IPS-18a (cell line): ENCODE data around the gene PRDX3.

Experiments used
- H3K27ac ChIP-seq: one replicate; pipeline ENCODE4 v1.5.1; 2013; ENCODE audit warnings: low read length
- H3K27me3 ChIP-seq: one replicate; pipeline ENCODE4 v1.6.1; 2013; ENCODE audit warnings: mild to moderate bottlenecking, low read length; ENCODE audit not compliant: control insufficient read depth, insufficient read depth
- H3K36me3 ChIP-seq: one replicate; pipeline ENCODE4 v1.6.1; 2013; ENCODE audit warnings: low read depth, low read length; ENCODE audit not compliant: control insufficient read depth
- H3K4me1 ChIP-seq: one replicate; pipeline ENCODE4 v1.6.1; 2013; ENCODE audit warnings: low read depth, low read length; ENCODE audit not compliant: control insufficient read depth
- H3K4me3 ChIP-seq: one replicate; pipeline ENCODE4 v1.5.1; 2013; ENCODE audit warnings: low read length
- H3K9ac ChIP-seq: one replicate; pipeline ENCODE4 v1.6.1; 2013; ENCODE audit warnings: mild to moderate bottlenecking, low read length, moderate library complexity
- H3K9me3 ChIP-seq: one replicate; pipeline ENCODE4 v1.6.1; 2013; ENCODE audit warnings: low read depth, low read length; ENCODE audit not compliant: control insufficient read depth

PRDX3 gene

GRCh38 chr10:119211625-119212441, 33.2 kb upstream of the PRDX3 start:
- no peaks in the 10 kb centered on the region for H3K36me3 ChIP-seq
- H3K4me3 ChIP-seq = no peak overlapping the region
- no peaks in the 10 kb centered on the region for H3K9me3 ChIP-seq
- no peak overlapping the region for H3K9ac ChIP-seq
- H3K27me3 ChIP-seq = peaks cover 25% of the 10 kb centered on the region
- H3K27ac ChIP-seq = no peak overlapping the region
- H3K4me1 ChIP-seq = peaks cover 23% of the 10 kb centered on the region

- H3K9me3 ChIP-seq = no peaks in the 10 kb centered on the region
- H3K4me1 ChIP-seq = peaks cover 23% of the 10 kb centered on the region
- no peak overlapping the region for H3K27ac ChIP-seq
- no peak overlapping the region for H3K9ac ChIP-seq
- no peaks in the 10 kb centered on the region for H3K36me3 ChIP-seq
- H3K4me3 ChIP-seq = no peak overlapping the region
- peaks cover 25% of the 10 kb centered on the region for H3K27me3 ChIP-seq
Observed at GRCh38 chr10:119211176-119211575, 32.6 kb upstream of the PRDX3 start.

- peaks cover 23% of the 10 kb centered on the region for H3K4me1 ChIP-seq
- H3K36me3 ChIP-seq = no peaks in the 10 kb centered on the region
- H3K9me3 ChIP-seq = no peaks in the 10 kb centered on the region
- H3K9ac ChIP-seq = no peak overlapping the region
- peaks cover 25% of the 10 kb centered on the region for H3K27me3 ChIP-seq
- no peak overlapping the region for H3K4me3 ChIP-seq
- H3K27ac ChIP-seq = no peak overlapping the region
Observed at GRCh38 chr10:119210633-119211032, 32.0 kb upstream of the PRDX3 start.

GRCh38 chr10:119209736-119210355, 31.2 kb upstream of the PRDX3 start:
- H3K27ac ChIP-seq = no peak overlapping the region
- H3K36me3 ChIP-seq = no peaks in the 10 kb centered on the region
- peaks cover 25% of the 10 kb centered on the region for H3K27me3 ChIP-seq
- H3K4me1 ChIP-seq = peaks cover 23% of the 10 kb centered on the region
- no peak overlapping the region for H3K4me3 ChIP-seq
- H3K9ac ChIP-seq = no peak overlapping the region
- H3K9me3 ChIP-seq = no peaks in the 10 kb centered on the region

- Histone ChIP-seq H3K4me3 (peak overlapping the region; percentile 27), H3K36me3 (no peaks in the 10 kb centered on the region), H3K27ac (no peak overlapping the region), H3K4me1 (peaks cover 23% of the 10 kb centered on the region), H3K9me3 (no peaks in the 10 kb centered on the region), H3K9ac (no peak overlapping the region), H3K27me3 (peaks cover 25% of the 10 kb centered on the region)
Observed at GRCh38 chr10:119209035-119209735, 30.6 kb upstream of the PRDX3 start.

- H3K27ac ChIP-seq = no peak overlapping the region
- peak overlapping the region; percentile 30 for H3K9ac ChIP-seq
- H3K27me3 ChIP-seq = peaks cover 25% of the 10 kb centered on the region
- no peaks in the 10 kb centered on the region for H3K9me3 ChIP-seq
- H3K4me1 ChIP-seq = peaks cover 23% of the 10 kb centered on the region
- H3K4me3 ChIP-seq = peak overlapping the region; percentile 85
- no peaks in the 10 kb centered on the region for H3K36me3 ChIP-seq
Observed at GRCh38 chr10:119208553-119208940, 29.9 kb upstream of the PRDX3 start.

- Histone ChIP-seq H3K4me1 (peaks cover 23% of the 10 kb centered on the region), H3K9ac (peak overlapping the region; percentile 30), H3K4me3 (peak overlapping the region; percentile 85), H3K36me3 (no peaks in the 10 kb centered on the region), H3K27me3 (peaks cover 25% of the 10 kb centered on the region), H3K27ac (no peak overlapping the region), H3K9me3 (no peaks in the 10 kb centered on the region)
Observed at GRCh38 chr10:119207713-119208552, 29.3 kb upstream of the PRDX3 start.

GRCh38 chr10:119207366-119207666, 28.7 kb upstream of the PRDX3 start, which contains the start of gene GRK5:
Gene GRK5 (plus strand): TSS chr10:119207571. CDS start chr10:119207918, 347 bp downstream.
- Histone ChIP-seq H3K27me3 (peaks cover 25% of the 10 kb centered on the region), H3K4me3 (peak within 1 kb of the TSS; percentile 85), H3K9me3 (no peaks in the 10 kb centered on the region), H3K36me3 (no peaks in the 10 kb centered on the region), H3K27ac (no peak within 1 kb of the TSS), H3K9ac (peak within 1 kb of the TSS; percentile 63), H3K4me1 (peaks cover 23% of the 10 kb centered on the region)

- Histone ChIP-seq H3K4me3 (peak overlapping the region; percentile 60), H3K36me3 (no peaks in the 10 kb centered on the region), H3K9ac (peak overlapping the region; percentile 63), H3K9me3 (no peaks in the 10 kb centered on the region), H3K27me3 (peaks cover 25% of the 10 kb centered on the region), H3K4me1 (peaks cover 20% of the 10 kb centered on the region), H3K27ac (no peak overlapping the region)
Observed at GRCh38 chr10:119206603-119207365, 28.2 kb upstream of the PRDX3 start.

- peaks cover 25% of the 10 kb centered on the region for H3K27me3 ChIP-seq
- H3K36me3 ChIP-seq = no peaks in the 10 kb centered on the region
- H3K9me3 ChIP-seq = no peaks in the 10 kb centered on the region
- H3K4me3 ChIP-seq = peak overlapping the region; percentile 60
- H3K9ac ChIP-seq = no peak overlapping the region
- H3K4me1 ChIP-seq = peaks cover 17% of the 10 kb centered on the region
- H3K27ac ChIP-seq = no peak overlapping the region
Observed at GRCh38 chr10:119205894-119206602, 27.4 kb upstream of the PRDX3 start.
